H1 (cell line): ENCODE results near the gene MAST2. TPM values are rescaled to one million over a fixed set of nuclear protein-coding genes. Genes with fewer than 3 reads are reported as not detected.

Experiments used
- ATF2 ChIP-seq: IDR thresholded peaks from 2 replicates; pipeline ENCODE4 v1.6.1; 2012; ENCODE audit warnings: low read length, inconsistent platforms
- BRCA1 ChIP-seq: IDR thresholded peaks from 2 replicates; pipeline ENCODE4 v1.6.1; 2012; ENCODE audit warnings: low read depth, low read length, improper control_type of control experiment
- RXRA ChIP-seq: IDR thresholded peaks from 2 replicates; pipeline ENCODE4 v1.6.1; 2011; ENCODE audit warnings: low read depth, mild to moderate bottlenecking, low read length, moderate library complexity; ENCODE audit not compliant: insufficient read depth
- SP4 ChIP-seq: IDR thresholded peaks from 2 replicates; pipeline ENCODE4 v1.6.1; 2012; ENCODE audit warnings: low read length, inconsistent platforms
- polyA plus RNA-seq, 7 experiments: library from polyadenylated mRNA; depleted of rRNA in 3 of 7; stranded (reverse) in 5 of 7; unstranded in 2 of 7; fragments of >200 nt in 5 of 7; fragments of 200-250 nt in 2 of 7; gene quantifications; 1 replicate in 5 of 7; 2 replicates in 1 of 7; 4 replicates in 1 of 7; pipeline versions ENCODE4 v1.2.1 to v1.2.3, GENCODE V29; 2011 to 2013; ENCODE audit warnings: missing spikeins in 2 of 7, mixed read lengths in 2 of 7
- total RNA-seq: library from RNA; stranded (reverse); fragmentation: NEBNext Ultra II Directional; extraction: Animal tissue kit (Norgen Biotek cat#: 25700); gene quantifications from 2 replicates; pipeline ENCODE4 v1.2.1, GENCODE V29; 2021

MAST2 gene
- total and polyA plus RNA-seq, 2 of the 8 experiments (the other 6 are each of a cell fraction or from before 2014, with no cell fraction given), result 20.5 to 35.4 TPM

- TF ChIP-seq ATF2 (no peak), RXRA (no peak), BRCA1 (no peak), SP4 (no peak)
These were observed 86.7 kb downstream of the MAST2 start (continued) for GRCh38 chr1:45890078-45890477.
